H9 (cell line): ENCODE results near the gene HRH1. TPM values are rescaled to one million over a fixed set of nuclear protein-coding genes. Genes with fewer than 3 reads are reported as not detected.

Experiments used
- DNase-seq: peaks from one replicate; pipeline ENCODE4 v3.0.0-alpha.2; 2017
- H2AFZ ChIP-seq: one replicate; pipeline ENCODE4 v1.6.1; 2013; ENCODE audit warnings: mild to moderate bottlenecking, low read length, control low read depth, moderate library complexity
- H2AK5ac ChIP-seq: 2 replicates; pipeline ENCODE4 v1.6.1; 2013; ENCODE audit warnings: low read length, control low read depth, mixed read lengths; ENCODE audit not compliant: insufficient read length
- H2BK120ac ChIP-seq: one replicate; pipeline ENCODE4 v1.6.1; 2013; ENCODE audit warnings: low read depth, mild to moderate bottlenecking, low read length, control low read depth, inconsistent platforms; ENCODE audit not compliant: poor library complexity, severe bottlenecking
- H2BK12ac ChIP-seq: 2 replicates; pipeline ENCODE4 v1.6.1; 2013; ENCODE audit warnings: low read length, control low read depth, mixed read lengths, low read depth; ENCODE audit not compliant: insufficient read length
- H2BK15ac ChIP-seq: 2 replicates; pipeline ENCODE4 v1.6.1; 2013; ENCODE audit warnings: low read depth, low read length, control low read depth
- H2BK20ac ChIP-seq: one replicate; pipeline ENCODE4 v1.6.1; 2013; ENCODE audit warnings: low read depth, mild to moderate bottlenecking, low read length, control low read depth, inconsistent platforms; ENCODE audit not compliant: poor library complexity, severe bottlenecking
- H2BK5ac ChIP-seq: 2 replicates; pipeline ENCODE4 v1.6.1; 2013; ENCODE audit warnings: low read length, control low read depth, mixed read lengths; ENCODE audit not compliant: insufficient read length
- H3K14ac ChIP-seq: 2 replicates; pipeline ENCODE4 v1.6.1; 2013; ENCODE audit warnings: low read length, control low read depth; ENCODE audit not compliant: insufficient read depth
- H3K18ac ChIP-seq: 2 replicates; pipeline ENCODE4 v1.6.1; 2013; ENCODE audit warnings: low read depth, mild to moderate bottlenecking, mixed read lengths, low read length, control low read depth; ENCODE audit not compliant: insufficient read length
- H3K23ac ChIP-seq: 2 replicates; pipeline ENCODE4 v1.6.1; 2013; ENCODE audit warnings: low read length, control low read depth, mixed read lengths, low read depth; ENCODE audit not compliant: insufficient read length
- H3K23me2 ChIP-seq: 2 replicates; pipeline ENCODE4 v1.6.1; 2013; ENCODE audit warnings: low read depth, mild to moderate bottlenecking, mixed read lengths, low read length, control low read depth; ENCODE audit not compliant: insufficient read length, poor library complexity, severe bottlenecking
- H3K27ac ChIP-seq: 2 replicates; pipeline ENCODE4 v1.5.1; 2013; ENCODE audit warnings: low read length, control low read depth, mixed read lengths, low read depth; ENCODE audit not compliant: insufficient read length
- H3K27me3 ChIP-seq: 2 replicates; pipeline ENCODE4 v1.6.1; 2013; ENCODE audit warnings: low read length, control low read depth, inconsistent platforms; ENCODE audit not compliant: insufficient read depth
- H3K4ac ChIP-seq: 2 replicates; pipeline ENCODE4 v1.6.1; 2013; ENCODE audit warnings: low read depth, mild to moderate bottlenecking, control low read depth, inconsistent platforms, low read length, moderate library complexity
- H3K4me1 ChIP-seq: 2 replicates; pipeline ENCODE4 v1.6.1; 2013; ENCODE audit warnings: low read length, control low read depth, inconsistent platforms; ENCODE audit not compliant: insufficient read depth
- H3K4me2 ChIP-seq: 2 replicates; pipeline ENCODE4 v1.6.1; 2013; ENCODE audit warnings: low read length, control low read depth, mixed read lengths; ENCODE audit not compliant: insufficient read length, insufficient read depth
- H3K56ac ChIP-seq: 2 replicates; pipeline ENCODE4 v1.6.1; 2013; ENCODE audit warnings: low read depth, mild to moderate bottlenecking, mixed read lengths, low read length, control low read depth; ENCODE audit not compliant: insufficient read length
- H3K79me1 ChIP-seq: 2 replicates; pipeline ENCODE4 v1.6.1; 2013; ENCODE audit warnings: low read depth, mild to moderate bottlenecking, moderate library complexity, low read length, control low read depth, inconsistent platforms; ENCODE audit not compliant: insufficient read depth, poor library complexity, severe bottlenecking
- H3K79me2 ChIP-seq: 2 replicates; pipeline ENCODE4 v1.6.1; 2013; ENCODE audit warnings: low read length, control low read depth, inconsistent platforms; ENCODE audit not compliant: insufficient read depth
- H3K9ac ChIP-seq: 2 replicates; pipeline ENCODE4 v1.6.1; 2013; ENCODE audit warnings: low read length, control low read depth, mixed read lengths; ENCODE audit not compliant: insufficient read length; ENCODE audit errors: extremely low read depth
- H3K9me3 ChIP-seq: one replicate; pipeline ENCODE4 v1.6.1; 2013; ENCODE audit warnings: low read depth, low read length, inconsistent platforms; ENCODE audit not compliant: control insufficient read depth
- H3T11ph ChIP-seq: one replicate; pipeline ENCODE4 v1.6.1; 2013; ENCODE audit warnings: mild to moderate bottlenecking, low read length, control low read depth, inconsistent platforms
- H4K20me1 ChIP-seq: one replicate; pipeline ENCODE4 v1.6.1; 2013; ENCODE audit not compliant: control insufficient read depth, insufficient read length, insufficient read depth
- H4K5ac ChIP-seq: 2 replicates; pipeline ENCODE4 v1.6.1; 2013; ENCODE audit warnings: low read depth, mild to moderate bottlenecking, mixed read lengths, low read length, control low read depth; ENCODE audit not compliant: insufficient read length
- H4K8ac ChIP-seq: replicated peaks from 2 replicates; pipeline ENCODE4 v1.6.1; 2013; ENCODE audit warnings: low read length, control low read depth, mixed read lengths, low read depth; ENCODE audit not compliant: insufficient read length
- H4K91ac ChIP-seq: 2 replicates; pipeline ENCODE4 v1.6.1; 2013; ENCODE audit warnings: low read depth, mild to moderate bottlenecking, moderate library complexity, mixed read lengths, low read length, control low read depth; ENCODE audit not compliant: insufficient read length
- H3K27ac Mint-ChIP-seq, 3 experiments: 2 replicates in 2 of 3; 3 replicates in 1 of 3; pipeline ENCODE4 v1.8.0; 2020 to 2021; ENCODE audit warnings: mixed read lengths in 3 of 3, mild to moderate bottlenecking in 1 of 3, moderate library complexity in 1 of 3
- H3K27me3 Mint-ChIP-seq: 2 replicates; pipeline ENCODE4 v1.8.0; 2021; ENCODE audit warnings: low read depth, mild to moderate bottlenecking, moderate library complexity, mixed read lengths
- H3K36me3 Mint-ChIP-seq, 3 experiments: 2 replicates in 2 of 3; 3 replicates in 1 of 3; pipeline ENCODE4 v1.8.0; 2020 to 2021; ENCODE audit warnings: low read depth in 3 of 3, mixed read lengths in 3 of 3; ENCODE audit not compliant: insufficient read depth in 1 of 3
- H3K4me1 Mint-ChIP-seq, 2 experiments: 2 replicates each; pipeline ENCODE4 v1.8.0; 2020; ENCODE audit warnings: mixed read lengths in 2 of 2
- H3K4me3 Mint-ChIP-seq, 2 experiments: 2 replicates in 1 of 2; 3 replicates in 1 of 2; pipeline ENCODE4 v1.8.0; 2020 to 2021; ENCODE audit warnings: mild to moderate bottlenecking in 2 of 2, mixed read lengths in 2 of 2, moderate library complexity in 1 of 2
- H3K9me3 Mint-ChIP-seq, 2 experiments: 2 replicates in 1 of 2; 3 replicates in 1 of 2; pipeline ENCODE4 v1.8.0; 2020; ENCODE audit warnings: mild to moderate bottlenecking in 2 of 2, mixed read lengths in 2 of 2, moderate library complexity in 1 of 2
- WGBS: extraction: QIAGEN DNeasy Blood & Tissue Kit; methylation state at CpG from one replicate; pipeline ENCODE4 v1.1.7; 2013; ENCODE audit warnings: missing lambda C conversion rate, low lambda C conversion rate, mixed read lengths; ENCODE audit not compliant: insufficient read length; ENCODE audit errors: extremely low coverage; 5-methylcytosine and 5-hydroxymethylcytosine counted together
- total RNA-seq: library from RNA; stranded (reverse); gene quantifications from 2 replicates; pipeline ENCODE4 v1.2.1, GENCODE V29; 2021
- TF ChIP-seq, protein P1 (sequence below): fragments of 200-600 bp; sonication (generic); conservative IDR thresholded peaks from 3 replicates; pipeline ENCODE4 v1.8.0; 2021; ENCODE audit warnings: antibody characterized with exemption, mild to moderate bottlenecking

The HRH1 gene
- total RNA-seq, 1 experiment from 2014 or later, result 0.74 TPM

- Histone ChIP-seq H4K20me1 (no peaks in the 10 kb centered on the region), H3T11ph (no peak overlapping the region), H3K56ac (no peak overlapping the region), H2AK5ac (no peak overlapping the region), H2BK12ac (no peak overlapping the region), H3K27me3 (no peaks in the 10 kb centered on the region), H3K27ac (no peak overlapping the region), H2BK20ac (no peak overlapping the region), H3K4me1 (no peaks in the 10 kb centered on the region), H3K9me3 (no peaks in the 10 kb centered on the region), H4K5ac (no peak overlapping the region), H2AFZ (no peak overlapping the region), H3K79me2 (no peaks in the 10 kb centered on the region), H3K23me2 (no peaks in the 10 kb centered on the region), H3K4ac (no peak overlapping the region), H2BK5ac (no peak overlapping the region), H4K91ac (no peak overlapping the region), H4K8ac (no peak overlapping the region), H2BK120ac (no peak overlapping the region), H3K23ac (no peak overlapping the region), H3K79me1 (no peaks in the 10 kb centered on the region), H3K9ac (no peak overlapping the region), H2BK15ac (no peak overlapping the region), H3K14ac (no peak overlapping the region), H3K4me2 (no peak overlapping the region), H3K18ac (no peak overlapping the region)
- TF ChIP-seq, protein P1, sequence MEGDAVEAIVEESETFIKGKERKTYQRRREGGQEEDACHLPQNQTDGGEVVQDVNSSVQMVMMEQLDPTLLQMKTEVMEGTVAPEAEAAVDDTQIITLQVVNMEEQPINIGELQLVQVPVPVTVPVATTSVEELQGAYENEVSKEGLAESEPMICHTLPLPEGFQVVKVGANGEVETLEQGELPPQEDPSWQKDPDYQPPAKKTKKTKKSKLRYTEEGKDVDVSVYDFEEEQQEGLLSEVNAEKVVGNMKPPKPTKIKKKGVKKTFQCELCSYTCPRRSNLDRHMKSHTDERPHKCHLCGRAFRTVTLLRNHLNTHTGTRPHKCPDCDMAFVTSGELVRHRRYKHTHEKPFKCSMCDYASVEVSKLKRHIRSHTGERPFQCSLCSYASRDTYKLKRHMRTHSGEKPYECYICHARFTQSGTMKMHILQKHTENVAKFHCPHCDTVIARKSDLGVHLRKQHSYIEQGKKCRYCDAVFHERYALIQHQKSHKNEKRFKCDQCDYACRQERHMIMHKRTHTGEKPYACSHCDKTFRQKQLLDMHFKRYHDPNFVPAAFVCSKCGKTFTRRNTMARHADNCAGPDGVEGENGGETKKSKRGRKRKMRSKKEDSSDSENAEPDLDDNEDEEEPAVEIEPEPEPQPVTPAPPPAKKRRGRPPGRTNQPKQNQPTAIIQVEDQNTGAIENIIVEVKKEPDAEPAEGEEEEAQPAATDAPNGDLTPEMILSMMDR, result no peak
- H3K4me3 Mint-ChIP-seq, result no peak overlapping the region
- H3K36me3 Mint-ChIP-seq, result no peaks in the 10 kb centered on the region; a peak in 1 of 7 replicates
- no peak for DNase-seq
- peaks cover 0 to 6% of the 10 kb centered on the region in 2 experiments; a peak in 1 of 4 replicates for H3K4me1 Mint-ChIP-seq
- H3K9me3 Mint-ChIP-seq, result no peaks in the 10 kb centered on the region; a peak in 2 of 5 replicates
- peaks cover 2% of the 10 kb centered on the region for H3K27me3 Mint-ChIP-seq
- WGBS, result no CpG with 5 or more reads among the region's 3 CpGs
- H3K27ac Mint-ChIP-seq, result no peak overlapping the region
These were observed 33.4 kb downstream of the HRH1 start for GRCh38 chr3:11187681-11188080.
